Metanephros (tissue), 2 donors: ENCODE measurements around the gene SSX3. TPM values are rescaled to one million over a fixed set of nuclear protein-coding genes. Genes with fewer than 3 reads are reported as not detected.

Source experiments
- small RNA-seq: library from RNA; depleted of rRNA; stranded (forward); fragments of <200 nt; gene quantifications from one replicate; pipeline ENCODE3, GENCODE V24; 2014; ENCODE audit warnings: low replicate concordance
- total RNA-seq: library from RNA; depleted of rRNA; stranded (reverse); fragments of >200 nt; gene quantifications from one replicate; pipeline ENCODE4 v1.2.3, GENCODE V29; 2014

Gene SSX3
- not detected for total RNA-seq

GRCh38 chrX:48356315-48357094 is at the start of gene SSX3:
TSS of gene SSX3 (minus strand) at chrX:48356703. CDS start at chrX:48355249, 1,454 bp downstream.

DNA sequence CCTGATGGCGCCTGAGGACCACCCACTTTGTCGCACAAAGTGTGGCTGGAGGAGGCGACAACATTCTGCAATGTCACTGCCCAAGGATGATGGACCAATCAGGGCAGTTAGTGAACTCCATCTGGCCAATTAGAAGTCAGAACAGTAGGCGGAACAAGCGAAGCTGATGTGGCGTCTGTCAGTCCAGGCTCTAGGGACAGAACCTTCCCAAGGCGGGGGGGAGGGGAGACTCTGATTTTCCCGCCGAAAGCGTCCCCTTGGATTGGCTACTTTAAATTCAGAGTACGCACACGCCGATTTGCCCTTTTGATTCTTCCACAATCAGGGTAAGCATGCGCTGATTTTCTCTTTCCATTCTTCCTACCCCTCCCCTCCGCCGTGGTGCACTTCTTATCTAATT is 26.7 kb upstream of the SSX3 start, which contains the start of gene SSX4:
Gene SSX4 (plus strand): TSS at position 301 of the 400 bp plus-strand sequence. CDS start 515 bp downstream, outside the sequence.

Small RNA genes lying within 50 kb of the gene (small RNA-seq; reads per million reads assigned to genes)
- not detected for gene AL606490.7
- gene AL606490.9, result not detected

Other genes with a start within 250 kb of the SSX3 start
- not detected for gene SPACA5B, start 226.1 kb downstream of the SSX3 start, total RNA-seq
- gene SSX5, start 159.9 kb downstream of the SSX3 start, total RNA-seq, result not detected
- not detected for gene SSX1, start 101.3 kb downstream of the SSX3 start, total RNA-seq
- not detected for gene SSX4, start 26.8 kb upstream of the SSX3 start, total RNA-seq
- gene SSX4B, start 55.3 kb upstream of the SSX3 start, total RNA-seq, result not detected
- gene SLC38A5, start 113.6 kb upstream of the SSX3 start, total RNA-seq, result 4.8 TPM
- gene FTSJ1, start 119.5 kb upstream of the SSX3 start, total RNA-seq, result 29.7 TPM
- 7.4 TPM for gene PORCN, start 152.3 kb upstream of the SSX3 start, total RNA-seq
- 44.4 TPM for gene EBP, start 165.1 kb upstream of the SSX3 start, total RNA-seq
- 8.5 TPM for gene TBC1D25, start 183.0 kb upstream of the SSX3 start, total RNA-seq
- gene RBM3, start 217.8 kb upstream of the SSX3 start, total RNA-seq, result 138 TPM
- gene WDR13, start 240.8 kb upstream of the SSX3 start, total RNA-seq, result 115 TPM